ENCODE results near the gene NRBF2.
"Not testable (repeated sequence)": the region's sequence is repeated elsewhere in the genome, so short reads cannot be mapped to it uniquely, and the experiment has no call there.

Gene NRBF2

DNA sequence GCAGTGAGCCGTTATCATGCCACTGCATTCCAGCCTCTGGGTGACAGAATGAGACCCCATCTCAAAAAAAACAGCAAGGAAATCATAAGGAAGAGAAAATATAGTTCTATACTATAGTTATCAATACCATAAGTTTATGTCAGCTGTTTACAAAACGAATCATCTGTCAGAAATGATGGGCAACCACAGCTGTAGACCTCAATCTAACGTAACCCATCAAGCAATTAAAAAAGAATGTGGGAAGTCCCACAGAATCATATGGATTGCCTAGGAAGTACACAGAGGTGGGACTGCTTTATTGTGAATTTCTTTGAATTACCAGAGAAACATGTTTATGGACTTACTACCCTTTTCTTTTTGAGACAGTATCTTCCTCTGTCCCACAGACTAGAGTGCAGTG is 6.9 kb downstream of the NRBF2 start:
- H3K27ac ChIP-seq = no peak overlapping the region
- TF ChIP-seq ZFX (IDR thresholded peaks at IDR 0.05; ENCODE audit: borderline replicate concordance) = no peak

DNA sequence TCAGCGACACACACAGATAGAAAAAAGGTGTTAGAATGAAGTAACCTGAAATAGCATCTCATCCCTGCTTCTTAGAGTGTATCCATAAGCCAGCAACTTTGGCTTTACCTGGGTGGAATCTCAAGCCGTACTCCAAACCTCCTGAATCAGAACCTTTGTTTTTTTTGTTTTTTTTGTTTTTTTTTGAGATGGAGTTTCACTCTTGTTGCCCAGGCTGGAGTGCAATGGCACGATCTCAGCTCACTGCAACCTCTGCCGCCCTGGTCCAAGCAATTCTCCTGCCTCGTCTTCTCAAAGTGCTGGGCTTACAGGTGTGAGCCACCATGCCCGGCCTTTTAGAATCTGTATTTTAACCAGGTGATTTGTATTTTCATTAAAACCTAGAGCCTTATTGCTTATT is 9.0 kb downstream of the NRBF2 start:
- H3K27ac ChIP-seq = no peak overlapping the region
- TF ChIP-seq, protein P1, sequence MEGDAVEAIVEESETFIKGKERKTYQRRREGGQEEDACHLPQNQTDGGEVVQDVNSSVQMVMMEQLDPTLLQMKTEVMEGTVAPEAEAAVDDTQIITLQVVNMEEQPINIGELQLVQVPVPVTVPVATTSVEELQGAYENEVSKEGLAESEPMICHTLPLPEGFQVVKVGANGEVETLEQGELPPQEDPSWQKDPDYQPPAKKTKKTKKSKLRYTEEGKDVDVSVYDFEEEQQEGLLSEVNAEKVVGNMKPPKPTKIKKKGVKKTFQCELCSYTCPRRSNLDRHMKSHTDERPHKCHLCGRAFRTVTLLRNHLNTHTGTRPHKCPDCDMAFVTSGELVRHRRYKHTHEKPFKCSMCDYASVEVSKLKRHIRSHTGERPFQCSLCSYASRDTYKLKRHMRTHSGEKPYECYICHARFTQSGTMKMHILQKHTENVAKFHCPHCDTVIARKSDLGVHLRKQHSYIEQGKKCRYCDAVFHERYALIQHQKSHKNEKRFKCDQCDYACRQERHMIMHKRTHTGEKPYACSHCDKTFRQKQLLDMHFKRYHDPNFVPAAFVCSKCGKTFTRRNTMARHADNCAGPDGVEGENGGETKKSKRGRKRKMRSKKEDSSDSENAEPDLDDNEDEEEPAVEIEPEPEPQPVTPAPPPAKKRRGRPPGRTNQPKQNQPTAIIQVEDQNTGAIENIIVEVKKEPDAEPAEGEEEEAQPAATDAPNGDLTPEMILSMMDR (IDR thresholded peaks at IDR 0.05) = no peak
- TF ChIP-seq ZFX (IDR thresholded peaks at IDR 0.05; ENCODE audit: borderline replicate concordance) = no peak

DNA sequence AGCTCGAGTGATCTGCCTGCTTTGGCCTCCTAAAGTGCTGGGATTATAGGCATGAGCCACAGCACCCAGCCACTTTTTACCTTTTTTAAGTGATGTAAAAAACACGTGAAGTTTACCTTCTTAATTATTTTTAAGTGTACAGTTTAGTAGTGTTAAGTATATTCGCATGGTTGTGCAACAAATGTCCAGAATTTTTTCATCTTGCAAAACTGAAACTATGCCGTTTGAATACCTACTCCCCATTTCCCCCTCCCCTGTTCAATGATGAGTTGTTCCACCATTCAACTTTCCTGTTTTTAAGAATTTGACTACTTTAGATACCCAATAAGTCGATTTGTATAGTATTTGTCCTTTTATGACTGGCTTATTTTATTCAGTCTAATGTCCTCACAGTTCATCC is 10.9 kb downstream of the NRBF2 start:
- no peak overlapping the region for H3K27ac ChIP-seq
- TF ChIP-seq, protein P1 (IDR thresholded peaks at IDR 0.05) = no peak
- no peak for TF ChIP-seq ZFX (IDR thresholded peaks at IDR 0.05; ENCODE audit: borderline replicate concordance)

DNA sequence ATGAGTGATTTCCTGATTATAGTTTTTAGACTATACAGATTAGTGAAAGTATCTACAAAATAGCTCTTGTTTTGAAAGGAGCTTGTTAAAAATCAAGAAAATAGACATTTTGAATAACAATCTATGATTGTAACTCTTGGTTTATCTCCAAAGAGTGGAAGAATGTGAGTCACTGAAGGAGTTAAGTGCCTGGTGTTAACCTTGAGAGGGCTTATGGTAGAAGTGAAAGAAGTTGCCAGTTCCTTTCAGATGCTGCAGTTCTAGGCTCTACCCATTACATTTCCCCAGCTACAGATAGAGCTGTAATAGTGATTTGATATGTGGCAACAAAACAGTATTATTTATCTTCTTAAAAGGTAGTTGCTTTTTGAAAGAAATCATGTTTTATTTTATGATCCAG is 12.7 kb downstream of the NRBF2 start:
- TF ChIP-seq, protein P1 (IDR thresholded peaks at IDR 0.05) = no peak
- no peak for TF ChIP-seq ZFX (IDR thresholded peaks at IDR 0.05; ENCODE audit: borderline replicate concordance)
- no peak overlapping the region for H3K27ac ChIP-seq

DNA sequence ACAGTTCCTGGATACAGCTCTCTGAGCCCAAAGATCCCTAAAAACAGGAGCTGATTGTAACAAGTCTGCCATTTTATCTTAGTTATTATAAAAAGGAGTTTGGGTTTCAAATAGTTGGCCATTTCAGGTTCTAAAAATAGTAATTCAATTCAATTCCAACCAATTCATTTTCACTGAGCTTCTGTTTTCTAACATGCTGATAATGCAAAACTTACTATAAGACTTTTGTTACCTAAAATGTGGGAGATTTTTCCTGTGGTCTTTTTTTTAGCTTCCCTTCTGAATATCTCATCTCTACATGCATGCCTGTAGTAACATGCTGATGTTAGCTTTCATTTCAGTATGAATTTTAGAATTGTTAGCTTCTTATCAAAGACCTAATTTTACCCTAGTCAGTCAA is 13.4 kb downstream of the NRBF2 start:
- H3K27ac ChIP-seq = no peak overlapping the region
- TF ChIP-seq ZFX (IDR thresholded peaks at IDR 0.05; ENCODE audit: borderline replicate concordance) = no peak
- TF ChIP-seq, protein P1 (IDR thresholded peaks at IDR 0.05) = no peak

DNA sequence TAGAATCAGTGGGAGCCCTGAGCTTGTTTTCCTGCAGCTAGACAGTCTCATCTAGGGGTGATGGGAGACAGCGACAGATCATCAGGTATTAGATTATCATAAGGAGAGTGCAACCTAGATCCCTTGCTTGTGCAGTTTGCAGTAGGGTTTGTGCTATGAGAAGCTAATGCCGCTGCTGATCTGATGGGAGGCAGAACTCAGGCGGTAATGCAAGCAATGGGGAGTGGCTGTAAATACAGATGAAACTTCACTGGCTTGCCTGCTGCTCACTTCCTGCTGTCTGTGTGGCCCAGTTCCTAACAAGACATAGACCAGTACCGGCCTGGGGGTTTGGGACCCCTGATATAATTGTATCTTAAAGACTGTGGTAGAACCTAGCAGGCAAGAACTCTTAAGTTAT is 17.6 kb downstream of the NRBF2 start:
- H3K27ac ChIP-seq = no peak overlapping the region
- TF ChIP-seq, protein P1 (IDR thresholded peaks at IDR 0.05) = no peak
- TF ChIP-seq ZFX (IDR thresholded peaks at IDR 0.05; ENCODE audit: borderline replicate concordance) = no peak

DNA sequence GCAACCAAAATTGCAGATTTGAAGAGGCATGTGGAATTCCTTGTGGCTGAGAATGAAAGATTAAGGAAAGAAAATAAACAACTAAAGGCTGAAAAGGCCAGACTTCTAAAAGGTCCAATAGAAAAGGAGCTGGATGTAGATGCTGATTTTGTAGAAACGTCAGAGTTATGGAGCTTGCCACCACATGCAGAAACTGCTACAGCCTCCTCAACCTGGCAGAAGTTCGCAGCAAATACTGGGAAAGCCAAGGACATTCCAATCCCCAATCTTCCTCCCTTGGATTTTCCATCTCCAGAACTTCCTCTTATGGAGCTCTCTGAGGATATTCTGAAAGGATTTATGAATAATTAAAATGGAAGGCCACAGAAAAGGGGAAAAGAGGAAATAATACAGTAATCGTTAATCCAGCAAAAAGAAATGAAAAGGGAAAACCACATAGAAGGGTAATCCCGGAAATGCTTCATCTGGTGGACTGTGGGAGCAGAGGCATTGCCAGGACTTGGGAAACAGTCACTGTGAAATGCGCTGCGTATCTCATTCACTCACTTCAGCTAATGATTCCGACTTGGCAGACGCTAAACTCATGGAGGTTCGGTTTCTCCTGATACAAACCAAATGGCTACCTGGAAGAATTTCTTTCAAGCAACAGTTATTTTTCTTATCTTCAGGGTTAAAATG is 20.9 kb downstream of the NRBF2 start:
- H3K27ac ChIP-seq = not testable (repeated sequence)

DNA sequence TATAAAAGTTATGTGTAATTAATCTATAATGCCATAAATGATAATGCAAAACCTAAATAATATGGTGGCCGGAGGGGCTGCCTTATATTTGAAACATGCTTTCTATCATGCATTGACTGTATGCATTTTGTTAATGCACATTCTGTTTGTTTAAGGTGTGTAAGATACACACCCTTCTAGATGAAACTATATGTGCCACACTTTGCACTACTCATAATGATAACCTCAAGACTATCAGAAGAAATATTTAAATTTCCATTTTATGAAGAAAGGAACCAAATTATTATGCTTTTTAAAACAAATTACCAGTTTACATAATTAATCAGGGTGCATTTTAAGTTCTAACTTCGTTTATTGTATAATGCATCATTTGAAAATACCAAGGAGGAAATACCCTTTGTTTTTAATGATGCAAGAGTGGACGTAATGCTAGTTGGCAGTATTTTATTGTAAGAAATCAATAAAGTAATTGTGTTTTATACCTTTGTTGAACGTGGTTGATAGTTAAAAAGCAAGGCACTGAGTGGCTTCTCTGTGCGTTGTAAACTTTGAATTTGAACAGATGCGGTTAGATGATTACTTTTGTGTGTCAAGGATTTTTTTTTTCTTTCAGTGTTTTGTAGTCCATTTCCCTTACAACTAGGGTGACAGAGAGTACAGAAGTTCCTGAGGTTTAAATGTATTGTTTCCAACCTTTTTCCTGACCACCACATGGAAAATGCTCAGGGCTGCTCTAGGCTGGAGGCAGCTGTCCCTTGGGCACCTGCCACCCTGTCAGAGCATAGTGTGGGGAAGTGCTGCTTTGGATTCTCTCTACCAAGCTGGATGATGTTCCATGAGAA is 21.6 kb downstream of the NRBF2 start:
- TF ChIP-seq ZFX (IDR thresholded peaks at IDR 0.05; ENCODE audit: borderline replicate concordance) = no peak
- TF ChIP-seq, protein P1 (IDR thresholded peaks at IDR 0.05) = no peak
- H3K27ac ChIP-seq = no peak overlapping the region

All from 22Rv1 (cell line).